Tibial nerve (tissue), 4 donors: ENCODE measurements around the gene GNAT1. TPM values are rescaled to one million over a fixed set of nuclear protein-coding genes. Genes with fewer than 3 reads are reported as not detected.

Experiments
- DNase-seq, 2 donors: peaks; one replicate each; pipeline ENCODE4 v3.0.0-alpha.2; 2019; ENCODE audit warnings: low spot score in 2 of 2
- H3K27ac ChIP-seq, 4 donors: fragments of 200-600 bp; sonication (generic) in 3 of 4; one replicate each; pipeline ENCODE4 v1.5.1; 2017 to 2019; ENCODE audit warnings: mild to moderate bottlenecking in 1 of 4
- H3K27me3 ChIP-seq, 2 donors: fragments of 200-600 bp; sonication (generic) in 1 of 2; one replicate each; pipeline versions ENCODE4 v1.5.1 to v1.6.0; 2017 to 2019
- H3K36me3 ChIP-seq, 3 donors: fragments of 200-600 bp; sonication (generic); one replicate each; pipeline ENCODE4 v1.5.1; 2018 to 2019
- H3K4me1 ChIP-seq, 4 donors: fragments of 200-600 bp; sonication (generic) in 3 of 4; one replicate each; pipeline ENCODE4 v1.5.1; 2017 to 2019
- H3K4me3 ChIP-seq, 4 donors: fragments of 200-600 bp; sonication (generic) in 3 of 4; one replicate each; pipeline ENCODE4 v1.5.1; 2017 to 2019; ENCODE audit warnings: mild to moderate bottlenecking in 1 of 4, moderate library complexity in 1 of 4
- H3K9me3 ChIP-seq, 4 donors: fragments of 200-600 bp; sonication (generic) in 3 of 4; one replicate each; pipeline ENCODE4 v1.5.1; 2017 to 2019
- EP300 ChIP-seq, 2 donors: sonication (generic); formaldehyde crosslinking; IDR thresholded peaks; one replicate each; pipeline ENCODE4 v1.6.1; 2017; ENCODE audit warnings: antibody characterized with exemption in 2 of 2, mild to moderate bottlenecking in 1 of 2
- POLR2A ChIP-seq, 2 donors: fragments of 450-650 bp; IDR thresholded peaks; one replicate each; pipeline ENCODE4 v1.6.1; 2017; ENCODE audit warnings: antibody characterized with exemption in 2 of 2, mild to moderate bottlenecking in 2 of 2, moderate library complexity in 2 of 2
- WGBS, 2 donors: methylation state at CpG; one replicate each; pipeline ENCODE4 v1.1.5; 2018; 5-methylcytosine and 5-hydroxymethylcytosine counted together
- total RNA-seq, 4 donors: library from RNA; depleted of rRNA; stranded (reverse); fragments of >200 nt; gene quantifications; one replicate each; pipeline ENCODE4 v1.1.0, GENCODE V29; 2016
- TF ChIP-seq, protein P1 (sequence below), 5 experiments: fragments of 200-600 bp in 3 of 5; fragments of 450-650 bp in 2 of 5; sonication (generic) in 3 of 5; IDR thresholded peaks; one replicate each; pipeline ENCODE4 v1.5.1; 2016 to 2019; ENCODE audit warnings: antibody characterized with exemption in 5 of 5, mild to moderate bottlenecking in 3 of 5, moderate library complexity in 2 of 5

GNAT1 gene
- total RNA-seq, 4 donors from 2014 or later, result not detected

DNA sequence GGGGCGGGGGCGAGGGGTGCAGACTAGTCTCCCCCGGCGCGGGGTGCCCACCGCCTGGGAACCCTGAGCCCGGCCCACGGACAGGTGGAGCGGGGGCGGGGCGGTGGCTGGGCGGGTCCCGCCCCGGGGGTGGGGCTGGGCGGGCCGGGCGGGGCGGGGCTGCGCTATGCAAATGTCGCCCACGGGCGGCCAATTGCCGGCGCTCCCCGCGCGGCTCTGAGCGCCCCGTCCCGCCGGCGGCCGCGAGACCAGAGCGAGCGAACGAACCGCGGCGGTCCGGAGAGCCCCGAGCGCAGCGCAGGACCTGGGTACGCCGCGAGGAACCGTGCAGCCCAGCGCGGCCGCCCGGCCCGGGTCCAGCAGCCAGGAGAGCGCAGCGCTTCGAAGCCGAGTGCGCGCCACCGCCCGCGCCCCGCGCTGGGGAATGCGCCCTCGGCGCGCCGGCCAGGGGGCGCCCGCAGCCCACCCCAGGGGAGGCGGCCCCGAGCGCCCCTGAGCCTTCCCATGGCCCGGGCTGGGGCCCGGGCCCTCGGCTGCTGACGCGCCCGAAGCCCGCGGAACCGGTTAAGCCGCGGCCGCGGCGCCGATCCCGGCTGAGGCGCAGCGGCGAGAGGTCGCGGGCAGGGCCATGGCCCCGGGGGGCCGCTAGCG lies 36.4 kb upstream of the GNAT1 start, which contains the start of gene SEMA3F:
Gene SEMA3F (plus strand): TSS at position 485 of the 651 bp plus-strand sequence. CDS start 4,299 bp downstream, outside the sequence.
- peak within 1 kb of the TSS in 2 of 4 donors; percentile 34 to 53 for H3K27ac ChIP-seq
- peak within 1 kb of the TSS; percentile 15 to 56 (median 42) for H3K4me3 ChIP-seq

DNA sequence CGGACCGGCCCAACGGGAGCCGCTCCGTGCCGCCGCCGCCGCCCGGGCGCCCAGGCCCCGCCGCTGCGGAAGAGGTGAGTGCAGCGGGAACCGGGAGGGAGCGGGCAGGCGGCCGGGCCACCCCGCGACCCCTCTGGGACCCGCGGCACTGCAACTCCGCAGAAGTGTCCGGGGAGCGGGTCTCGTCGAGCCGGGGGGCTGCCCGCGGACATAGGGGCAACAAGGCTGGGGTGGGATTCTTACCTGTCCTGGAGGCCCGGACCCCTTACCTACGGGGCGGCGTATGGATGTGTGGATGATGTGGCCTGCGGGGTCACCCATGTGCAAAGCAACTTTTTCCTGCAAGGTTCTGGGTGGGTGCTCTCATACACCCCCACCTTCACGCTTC lies 35.9 kb upstream of the GNAT1 start:
- no peak for DNase-seq
- TF ChIP-seq POLR2A (IDR thresholded peaks at IDR 0.05) (no peak), EP300 (IDR thresholded peaks at IDR 0.05) (no peak)
- TF ChIP-seq, protein P1, sequence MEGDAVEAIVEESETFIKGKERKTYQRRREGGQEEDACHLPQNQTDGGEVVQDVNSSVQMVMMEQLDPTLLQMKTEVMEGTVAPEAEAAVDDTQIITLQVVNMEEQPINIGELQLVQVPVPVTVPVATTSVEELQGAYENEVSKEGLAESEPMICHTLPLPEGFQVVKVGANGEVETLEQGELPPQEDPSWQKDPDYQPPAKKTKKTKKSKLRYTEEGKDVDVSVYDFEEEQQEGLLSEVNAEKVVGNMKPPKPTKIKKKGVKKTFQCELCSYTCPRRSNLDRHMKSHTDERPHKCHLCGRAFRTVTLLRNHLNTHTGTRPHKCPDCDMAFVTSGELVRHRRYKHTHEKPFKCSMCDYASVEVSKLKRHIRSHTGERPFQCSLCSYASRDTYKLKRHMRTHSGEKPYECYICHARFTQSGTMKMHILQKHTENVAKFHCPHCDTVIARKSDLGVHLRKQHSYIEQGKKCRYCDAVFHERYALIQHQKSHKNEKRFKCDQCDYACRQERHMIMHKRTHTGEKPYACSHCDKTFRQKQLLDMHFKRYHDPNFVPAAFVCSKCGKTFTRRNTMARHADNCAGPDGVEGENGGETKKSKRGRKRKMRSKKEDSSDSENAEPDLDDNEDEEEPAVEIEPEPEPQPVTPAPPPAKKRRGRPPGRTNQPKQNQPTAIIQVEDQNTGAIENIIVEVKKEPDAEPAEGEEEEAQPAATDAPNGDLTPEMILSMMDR (IDR thresholded peaks at IDR 0.05), result no peak
- H3K9me3 ChIP-seq, result no peaks in the 10 kb centered on the region
- peak overlapping the region in 1 of 4 donors; percentile 53 for H3K27ac ChIP-seq
- H3K4me1 ChIP-seq, result peaks cover 0 to 57% (median 15%) of the 10 kb centered on the region in 4 donors
- 12 to 14% methylated on average over 2 to 5 of the region's 37 CpGs for WGBS, 2 donors
- peak overlapping the region; percentile 15 to 56 (median 42) for H3K4me3 ChIP-seq
- peaks cover 0 to 24% of the 10 kb centered on the region in 2 donors for H3K27me3 ChIP-seq
- H3K36me3 ChIP-seq, result no peaks in the 10 kb centered on the region

More for the DNA sequence above, 36.4 kb upstream of the GNAT1 start, which contains the start of gene SEMA3F:
- DNase-seq, result no peak
- Histone ChIP-seq H3K4me1 (peaks cover 0 to 52% (median 13%) of the 10 kb centered on the region in 4 donors), H3K36me3 (no peaks in the 10 kb centered on the region), H3K27me3 (peaks cover 0 to 24% of the 10 kb centered on the region in 2 donors), H3K9me3 (no peaks in the 10 kb centered on the region)
- TF ChIP-seq EP300 (IDR thresholded peaks at IDR 0.05) (no peak), POLR2A (IDR thresholded peaks at IDR 0.05) (peak in 1 of 2 donors; percentile 53)
- TF ChIP-seq, protein P1 (IDR thresholded peaks at IDR 0.05), result peak in 2 of 5 experiments; percentile 11 to 56
- 0% methylated on average over 5 of the region's 98 CpGs; no CpG with 5 or more reads in 1 of the 2 donors for WGBS, 2 donors

DNA sequence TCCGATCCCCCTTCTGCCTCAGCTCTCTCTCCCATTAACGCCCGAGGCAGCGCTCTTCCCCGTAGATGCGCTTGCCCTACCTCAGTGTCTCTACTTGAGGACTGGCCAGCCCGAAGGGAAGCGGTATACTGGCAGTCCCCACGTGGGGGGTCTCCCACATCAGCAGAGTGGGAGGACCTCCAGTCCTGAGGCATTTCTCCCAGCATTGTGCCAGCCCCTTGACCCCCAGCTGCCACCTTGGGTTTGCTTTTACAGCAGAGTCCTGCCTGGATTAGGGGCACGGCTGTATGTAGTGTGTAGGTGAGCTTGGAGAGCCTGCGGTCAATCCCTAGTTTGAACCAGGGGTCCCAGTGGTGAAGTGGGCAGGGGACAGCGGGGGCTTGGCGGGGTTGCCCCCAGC lies 35.5 kb upstream of the GNAT1 start:
- no peaks in the 10 kb centered on the region for H3K9me3 ChIP-seq
- DNase-seq, result no peak
- peak overlapping the region in 1 of 4 donors; percentile 53 for H3K27ac ChIP-seq
- WGBS, 2 donors, result 38 to 50% methylated on average over 13 of the region's 13 CpGs
- no peaks in the 10 kb centered on the region for H3K36me3 ChIP-seq
- H3K4me1 ChIP-seq, result peaks cover 0 to 61% (median 17%) of the 10 kb centered on the region in 4 donors
- H3K4me3 ChIP-seq, result peak overlapping the region; percentile 15 to 56 (median 42)
- H3K27me3 ChIP-seq, result peaks cover 0 to 24% of the 10 kb centered on the region in 2 donors
- TF ChIP-seq POLR2A (IDR thresholded peaks at IDR 0.05) (no peak), EP300 (IDR thresholded peaks at IDR 0.05) (no peak)
- TF ChIP-seq, protein P1 (IDR thresholded peaks at IDR 0.05), result no peak

DNA sequence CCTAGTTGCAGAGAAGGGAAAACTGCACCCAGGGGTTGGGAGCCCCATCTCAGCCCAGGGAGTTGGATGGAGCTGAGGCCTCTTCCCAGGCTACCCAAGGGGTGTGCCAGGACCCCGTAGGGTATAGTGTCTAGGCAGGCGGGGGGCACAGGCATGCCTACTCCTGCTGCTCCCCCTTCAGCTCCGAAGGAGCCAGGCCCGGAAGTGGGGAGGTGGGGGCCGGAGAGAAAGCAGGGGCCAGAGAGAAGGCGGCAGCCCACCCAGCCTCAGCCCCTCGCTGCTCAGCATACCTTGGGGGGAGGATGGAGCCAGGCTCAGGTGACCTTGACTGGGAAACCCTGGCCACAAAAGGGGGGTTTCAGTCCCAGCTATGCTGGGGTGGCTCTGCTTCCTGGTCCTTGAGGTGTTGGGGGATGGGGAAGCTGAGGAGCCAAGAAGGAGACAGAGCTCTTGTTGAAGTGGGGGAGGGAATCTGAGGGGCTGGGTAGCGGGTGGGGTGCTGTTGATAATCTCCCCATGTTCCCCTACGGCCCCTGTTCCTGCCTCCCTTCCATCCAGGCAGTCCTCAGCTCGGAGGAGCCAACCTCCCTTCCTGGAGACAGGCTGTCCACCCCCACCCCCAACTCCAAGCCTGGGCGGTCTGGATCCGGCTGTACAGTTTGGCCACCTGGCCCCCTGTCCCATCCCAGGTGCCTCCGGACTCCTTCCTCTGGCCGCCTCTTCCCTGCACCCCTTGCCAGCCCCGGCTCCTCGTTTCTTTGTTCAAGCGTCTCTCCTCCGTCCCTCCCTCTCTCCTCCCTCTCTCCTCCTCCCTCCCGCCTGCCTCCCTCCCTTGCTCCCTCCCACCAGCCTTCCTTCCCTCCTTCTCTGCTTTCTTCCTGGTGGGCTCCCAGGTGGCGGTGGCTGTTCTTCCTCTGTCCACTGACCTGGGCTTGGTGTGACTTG lies 34.6 kb upstream of the GNAT1 start:
- TF ChIP-seq, protein P1 (IDR thresholded peaks at IDR 0.05), result no peak
- TF ChIP-seq EP300 (IDR thresholded peaks at IDR 0.05) (no peak), POLR2A (IDR thresholded peaks at IDR 0.05) (no peak)
- 36 to 48% methylated on average over 18 to 20 of the region's 20 CpGs for WGBS, 2 donors
- Histone ChIP-seq H3K4me1 (peaks cover 0 to 70% (median 18%) of the 10 kb centered on the region in 4 donors), H3K9me3 (no peaks in the 10 kb centered on the region), H3K36me3 (no peaks in the 10 kb centered on the region), H3K27ac (peak overlapping the region in 3 of 4 donors; percentile 42 to 59 (median 53)), H3K27me3 (peaks cover 0 to 24% of the 10 kb centered on the region in 2 donors), H3K4me3 (peak overlapping the region in 2 of 4 donors; percentile 45 to 56)
- DNase-seq, result no peak
